AG04450 (cell line): ENCODE measurements around the gene ITGAE. TPM values are rescaled to one million over a fixed set of nuclear protein-coding genes. Genes with fewer than 3 reads are reported as not detected.

Experiments
- CTCF ChIA-PET: fragments of 300-600, 350-600 bp; formaldehyde crosslinking; extraction: SDS; loops from one replicate; lab custom pipeline; 2022; ENCODE audit warnings: antibody characterized with exemption, inconsistent platforms; lab: Charles Lee
- POLR2A ChIA-PET: fragments of 350-600 bp; formaldehyde crosslinking; extraction: SDS; loops from one replicate; lab custom pipeline; 2021; ENCODE audit warnings: antibody characterized with exemption, inconsistent platforms; lab: Yijun Ruan, JAX
- DNase-seq: peaks from one replicate; pipeline ENCODE4 v3.0.0-alpha.2; 2011; ENCODE audit warnings: low read depth, low spot score
- H3K27ac ChIP-seq: one replicate; pipeline ENCODE4 v1.5.1; 2012; ENCODE audit warnings: low read depth, low read length, control low read depth
- H3K27me3 ChIP-seq: one replicate; pipeline ENCODE4 v1.6.0; 2012; ENCODE audit warnings: low read length; ENCODE audit not compliant: control insufficient read depth, insufficient read depth
- H3K4me3 ChIP-seq: 2 replicates; pipeline ENCODE4 v1.5.1; 2011; ENCODE audit warnings: mild to moderate bottlenecking, low read depth, low read length, control low read depth
- H3K9me3 ChIP-seq: 2 replicates; pipeline ENCODE4 v1.5.1; 2012; ENCODE audit warnings: low read length; ENCODE audit not compliant: control insufficient read depth, insufficient read depth
- polyA plus RNA-seq: library from polyadenylated mRNA; depleted of rRNA; stranded (reverse); fragments of >200 nt; gene quantifications from 2 replicates; pipeline ENCODE4 v1.2.3, GENCODE V29; 2011
- TF ChIP-seq, protein P1 (sequence below): IDR thresholded peaks from 2 replicates; pipeline ENCODE4 v1.5.1; 2011; ENCODE audit warnings: low read depth, low read length, control low read depth, inconsistent platforms

ITGAE gene
- polyA plus RNA-seq, 1 experiment, result 98.1 TPM

DNA sequence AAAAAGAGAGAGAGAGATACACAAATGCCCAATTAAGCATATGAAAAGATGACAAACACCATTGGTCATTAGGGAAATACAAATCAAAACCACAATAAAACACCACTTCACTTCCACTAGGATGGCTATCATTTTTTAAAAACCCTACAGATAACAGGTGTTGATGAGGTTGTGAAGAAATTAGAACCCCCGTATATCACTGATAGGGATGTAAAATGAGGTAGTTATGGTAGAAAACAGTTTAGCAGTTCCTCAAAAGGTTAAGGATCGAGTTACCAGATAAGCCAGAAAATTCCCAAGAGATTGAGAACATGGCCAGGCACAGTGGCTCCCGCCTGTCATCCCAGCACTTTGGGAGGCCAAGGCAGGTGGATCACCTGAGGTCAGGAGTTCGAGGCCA lies 107.8 kb downstream of the ITGAE start:
- Histone ChIP-seq H3K9me3 (peaks cover 9% of the 10 kb centered on the region), H3K27ac (no peak overlapping the region), H3K27me3 (peaks cover 22% of the 10 kb centered on the region), H3K4me3 (no peak overlapping the region)
- ChIA-PET CTCF (interaction anchor here (0.6 to 0.9 kb wide), 2 partner anchors 10 to 158 kb away, joined by 3 read pairs; no protein-coding TSS in a partner anchor), POLR2A (no interaction called here)
- TF ChIP-seq, protein P1, sequence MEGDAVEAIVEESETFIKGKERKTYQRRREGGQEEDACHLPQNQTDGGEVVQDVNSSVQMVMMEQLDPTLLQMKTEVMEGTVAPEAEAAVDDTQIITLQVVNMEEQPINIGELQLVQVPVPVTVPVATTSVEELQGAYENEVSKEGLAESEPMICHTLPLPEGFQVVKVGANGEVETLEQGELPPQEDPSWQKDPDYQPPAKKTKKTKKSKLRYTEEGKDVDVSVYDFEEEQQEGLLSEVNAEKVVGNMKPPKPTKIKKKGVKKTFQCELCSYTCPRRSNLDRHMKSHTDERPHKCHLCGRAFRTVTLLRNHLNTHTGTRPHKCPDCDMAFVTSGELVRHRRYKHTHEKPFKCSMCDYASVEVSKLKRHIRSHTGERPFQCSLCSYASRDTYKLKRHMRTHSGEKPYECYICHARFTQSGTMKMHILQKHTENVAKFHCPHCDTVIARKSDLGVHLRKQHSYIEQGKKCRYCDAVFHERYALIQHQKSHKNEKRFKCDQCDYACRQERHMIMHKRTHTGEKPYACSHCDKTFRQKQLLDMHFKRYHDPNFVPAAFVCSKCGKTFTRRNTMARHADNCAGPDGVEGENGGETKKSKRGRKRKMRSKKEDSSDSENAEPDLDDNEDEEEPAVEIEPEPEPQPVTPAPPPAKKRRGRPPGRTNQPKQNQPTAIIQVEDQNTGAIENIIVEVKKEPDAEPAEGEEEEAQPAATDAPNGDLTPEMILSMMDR, result no peak
- no peak for DNase-seq

DNA sequence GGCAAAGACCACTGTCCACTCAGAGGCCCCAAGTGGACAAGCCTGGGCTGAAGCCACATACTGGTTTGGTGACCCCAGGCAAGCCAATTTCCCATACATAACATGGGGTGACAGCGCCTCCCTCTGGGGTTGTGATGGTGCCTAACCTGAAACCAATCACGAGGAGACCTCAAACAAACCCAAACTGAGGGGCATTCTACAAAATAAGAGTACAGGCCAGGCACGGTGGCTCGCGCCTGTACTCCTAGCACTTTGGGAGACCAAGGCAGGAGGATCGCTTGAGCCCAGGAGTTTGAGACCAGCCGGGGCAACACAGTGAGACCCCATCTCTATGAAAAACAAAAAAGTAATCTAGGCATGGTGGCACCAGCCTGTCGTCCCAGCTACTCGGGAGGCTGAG lies 108.6 kb downstream of the ITGAE start:
- no peak overlapping the region for H3K4me3 ChIP-seq
- H3K27me3 ChIP-seq, result peaks cover 15% of the 10 kb centered on the region
- no peak overlapping the region for H3K27ac ChIP-seq
- ChIA-PET POLR2A (interaction anchor here (0.7 kb wide), 1 partner anchor 25 kb away, joined by 3 read pairs; no protein-coding TSS in a partner anchor), CTCF (interaction anchor here (0.6 to 0.9 kb wide), 2 partner anchors 10 to 158 kb away, joined by 3 read pairs; no protein-coding TSS in a partner anchor)
- no peak for DNase-seq
- H3K9me3 ChIP-seq, result peaks cover 3% of the 10 kb centered on the region
- TF ChIP-seq, protein P1, result 0 out of 2 replicates have a peak, but pooled peaks have one; percentile 13

DNA sequence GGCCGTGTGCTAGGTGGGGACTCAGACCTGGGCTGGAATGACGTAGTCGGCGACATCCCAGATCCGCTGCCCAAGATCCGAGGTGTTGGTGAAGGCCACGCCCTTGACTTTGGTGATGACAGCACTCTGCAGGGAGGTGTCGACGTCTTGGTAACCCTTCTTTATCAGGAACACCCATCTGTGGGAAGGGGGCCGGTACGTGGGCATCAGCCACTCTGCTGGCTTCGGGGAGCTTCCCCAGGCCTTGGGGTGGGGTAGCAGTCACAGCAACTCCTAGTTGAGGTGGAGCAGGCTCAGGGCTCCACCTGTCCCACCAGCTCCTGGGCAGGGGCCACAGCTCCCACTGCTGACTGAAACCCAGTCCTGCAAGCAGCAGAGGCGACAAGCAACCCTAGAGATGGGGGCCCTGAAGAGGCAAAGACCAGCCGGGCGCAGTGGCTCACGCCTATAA lies 109.3 kb downstream of the ITGAE start:
- no peak for DNase-seq
- POLR2A ChIA-PET, result interaction anchor here (0.7 kb wide), 1 partner anchor 24 kb away, joined by 3 read pairs; no protein-coding TSS in a partner anchor
- H3K4me3 ChIP-seq, result no peak overlapping the region
- H3K27me3 ChIP-seq, result peaks cover 10% of the 10 kb centered on the region
- CTCF ChIA-PET, result no interaction called here
- TF ChIP-seq, protein P1, result no peak
- H3K9me3 ChIP-seq, result no peaks in the 10 kb centered on the region; the same call in 1 of the 2 replicates
- H3K27ac ChIP-seq, result no peak overlapping the region

DNA sequence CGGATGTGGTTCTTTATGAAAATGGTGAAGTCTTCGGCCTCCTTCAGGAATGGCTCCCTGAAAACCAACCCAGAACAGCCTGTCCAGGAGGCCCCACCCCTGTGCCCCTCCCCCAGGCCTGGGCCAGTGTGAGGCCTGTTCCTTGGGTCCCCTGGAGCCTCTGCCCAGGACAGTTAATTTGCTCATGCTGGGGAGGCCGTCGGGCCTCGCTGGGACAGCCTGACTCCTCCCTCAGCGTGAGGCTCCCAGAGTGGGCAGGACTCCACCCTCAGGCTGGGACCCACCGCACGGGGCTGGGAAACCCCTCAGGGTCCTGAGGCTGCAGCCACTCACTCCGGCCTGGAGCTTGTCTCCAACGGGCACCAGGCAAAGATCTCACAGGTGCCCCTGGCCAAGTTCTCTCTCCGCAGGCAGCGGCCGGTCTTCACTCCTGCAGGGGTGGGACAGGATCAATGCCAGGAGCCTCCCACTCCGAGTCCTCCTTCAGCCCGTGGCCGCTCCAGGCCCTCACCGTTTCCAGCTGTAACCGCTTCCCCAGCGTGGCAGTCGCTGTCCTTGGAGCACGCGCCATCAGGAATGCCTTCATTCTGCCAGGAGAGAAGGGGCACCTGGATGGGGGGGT lies 110.8 kb downstream of the ITGAE start:
- CTCF ChIA-PET, result no interaction called here
- H3K9me3 ChIP-seq, result no peaks in the 10 kb centered on the region; the same call in 1 of the 2 replicates
- TF ChIP-seq, protein P1, result no peak

More for the DNA sequence above, 110.8 kb downstream of the ITGAE start:
- Histone ChIP-seq H3K27me3 (peaks cover 9% of the 10 kb centered on the region), H3K27ac (no peak overlapping the region), H3K4me3 (no peak overlapping the region)
- POLR2A ChIA-PET, result no interaction called here
- no peak for DNase-seq
